Thoracic aorta (tissue), 2 donors: ENCODE measurements around the gene ATXN1. TPM values are rescaled to one million over a fixed set of nuclear protein-coding genes. Genes with fewer than 3 reads are reported as not detected.

Experiments
- ATAC-seq: fragments of 150-250 bp; one replicate; pipeline ENCODE4 v1.8.0; 2017; ENCODE audit warnings: low read depth; ENCODE audit not compliant: insufficient number of reproducible peaks, low FRiP score
- DNase-seq: peaks from one replicate; pipeline ENCODE4 v3.0.0-alpha.2; 2020; ENCODE audit warnings: low spot score
- H3K27ac ChIP-seq, 2 donors: fragments of 200-600 bp; sonication (generic); 1 replicate in 1 of 2; 2 replicates in 1 of 2; pipeline ENCODE4 v1.5.1; 2016; ENCODE audit warnings: mild to moderate bottlenecking in 2 of 2, moderate library complexity in 2 of 2
- H3K27me3 ChIP-seq: fragments of 200-600 bp; sonication (generic); replicated peaks from 2 replicates; pipeline ENCODE4 v1.6.0; 2016; ENCODE audit warnings: mild to moderate bottlenecking; ENCODE audit not compliant: insufficient read depth
- H3K36me3 ChIP-seq: fragments of 200-600 bp; sonication (generic); one replicate; pipeline ENCODE4 v1.5.1; 2016
- H3K4me1 ChIP-seq, 2 donors: fragments of 200-600 bp; sonication (generic); 1 replicate in 1 of 2; 2 replicates in 1 of 2; pipeline versions ENCODE4 v1.5.1 to v1.6.0; 2016; ENCODE audit warnings: low read depth in 2 of 2, mild to moderate bottlenecking in 1 of 2; ENCODE audit not compliant: control insufficient read depth in 1 of 2
- H3K4me3 ChIP-seq: fragments of 200-600 bp; sonication (generic); 2 replicates; pipeline ENCODE4 v1.5.1; 2016; ENCODE audit warnings: mild to moderate bottlenecking
- H3K9me3 ChIP-seq: fragments of 200-600 bp; sonication (generic); 2 replicates; pipeline ENCODE4 v1.5.1; 2016
- CTCF ChIP-seq: fragments of 200-600 bp; sonication (generic); IDR thresholded peaks from one replicate; pipeline ENCODE4 v1.5.1; 2019; ENCODE audit warnings: antibody characterized with exemption
- total RNA-seq, 2 donors: library from RNA; depleted of rRNA; stranded (reverse); fragments of >200 nt; gene quantifications; one replicate each; pipeline versions ENCODE4 v1.1.0 to v1.2.3, GENCODE V29; 2016

Gene ATXN1
- total RNA-seq, 2 donors from 2014 or later, result 59.8 to 62.4 TPM

- Histone ChIP-seq H3K27ac (no peak overlapping the region), H3K9me3 (no peaks in the 10 kb centered on the region), H3K27me3 (no peaks in the 10 kb centered on the region), H3K36me3 (no peaks in the 10 kb centered on the region), H3K4me3 (no peak overlapping the region), H3K4me1 (peaks cover 16 to 56% of the 10 kb centered on the region in 2 donors)
- DNase-seq (no peak), ATAC-seq (no peak)
- TF ChIP-seq CTCF, result no peak
Measured at GRCh38 chr6:16747232-16748024, 13.8 kb downstream of the ATXN1 start.

- Histone ChIP-seq H3K9me3 (no peaks in the 10 kb centered on the region), H3K4me3 (no peak overlapping the region), H3K36me3 (no peaks in the 10 kb centered on the region), H3K27ac (no peak overlapping the region), H3K4me1 (peaks cover 20 to 56% of the 10 kb centered on the region in 2 donors), H3K27me3 (no peaks in the 10 kb centered on the region)
- no peak for TF ChIP-seq CTCF
- DNase-seq (no peak), ATAC-seq (no peak)
Measured at GRCh38 chr6:16746812-16747211, 14.4 kb downstream of the ATXN1 start.

- TF ChIP-seq CTCF, result no peak
- H3K27me3 ChIP-seq, result no peaks in the 10 kb centered on the region
- DNase-seq (no peak), ATAC-seq (no peak)
- no peaks in the 10 kb centered on the region for H3K36me3 ChIP-seq
- no peak overlapping the region for H3K27ac ChIP-seq
- peaks cover 20 to 58% of the 10 kb centered on the region in 2 donors for H3K4me1 ChIP-seq
- H3K9me3 ChIP-seq, result no peaks in the 10 kb centered on the region
- H3K4me3 ChIP-seq, result no peak overlapping the region
Measured at GRCh38 chr6:16746401-16746800, 14.9 kb downstream of the ATXN1 start.

- no peak for ATAC-seq
- Histone ChIP-seq H3K27me3 (no peaks in the 10 kb centered on the region), H3K27ac (peak overlapping the region in 1 of 2 donors; percentile 24), H3K36me3 (no peaks in the 10 kb centered on the region), H3K9me3 (no peaks in the 10 kb centered on the region), H3K4me3 (no peak overlapping the region), H3K4me1 (peaks cover 21 to 81% of the 10 kb centered on the region in 2 donors)
- TF ChIP-seq CTCF, result no peak
- DNase-seq, result no peak
Measured at GRCh38 chr6:16743664-16744210, 17.5 kb downstream of the ATXN1 start.

GRCh38 chr6:16742116-16742515 is 19.1 kb downstream of the ATXN1 start:
- Histone ChIP-seq H3K4me1 (peaks cover 27 to 82% of the 10 kb centered on the region in 2 donors), H3K27me3 (no peaks in the 10 kb centered on the region), H3K36me3 (no peaks in the 10 kb centered on the region), H3K27ac (peak overlapping the region; percentile 27), H3K4me3 (no peak overlapping the region), H3K9me3 (no peaks in the 10 kb centered on the region)
- no peak for ATAC-seq
- TF ChIP-seq CTCF, result no peak
- DNase-seq, result no peak
